C4-2B (cell line): ENCODE results near the gene DCUN1D5.

Experiments used
- ZFX ChIP-seq: fragments of 450-650 bp; IDR thresholded peaks from 2 replicates; pipeline ENCODE4 v1.6.1; 2017
- TF ChIP-seq, protein P1 (sequence below): fragments of 450-650 bp; conservative IDR thresholded peaks from 2 replicates; pipeline ENCODE4 v1.5.1; 2017; ENCODE audit warnings: mild to moderate bottlenecking

DNA sequence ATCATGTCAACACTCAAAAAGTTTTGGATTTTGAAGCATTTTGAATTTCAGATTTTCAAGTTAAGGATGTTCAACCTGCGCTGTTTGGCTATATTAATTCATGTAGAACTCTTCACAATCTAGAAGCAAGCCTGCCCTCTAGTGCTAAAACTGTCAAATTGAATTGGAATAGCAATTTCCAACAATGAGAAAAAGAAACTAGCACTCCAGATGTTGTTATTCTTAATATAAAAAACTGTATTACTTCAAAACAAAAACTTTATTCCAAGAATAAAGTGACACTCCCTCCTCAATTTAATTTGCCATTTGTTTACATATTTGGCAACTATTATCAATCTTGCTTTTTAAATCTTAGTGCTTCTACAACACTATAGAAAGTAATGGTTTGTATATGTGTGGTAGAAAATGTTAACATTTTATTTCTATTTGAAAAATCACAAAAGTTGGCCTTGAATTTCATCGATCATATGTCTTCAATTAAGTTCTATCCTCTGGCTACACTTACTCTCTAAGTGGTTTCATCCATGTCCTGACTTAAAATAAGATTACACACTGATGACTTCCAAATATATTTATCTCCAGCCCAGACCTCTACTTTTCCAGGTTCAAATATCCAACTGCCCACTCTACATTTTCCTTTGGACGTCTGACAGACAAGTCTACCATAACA, 36.6 kb downstream of the DCUN1D5 start:
- TF ChIP-seq, protein P1, sequence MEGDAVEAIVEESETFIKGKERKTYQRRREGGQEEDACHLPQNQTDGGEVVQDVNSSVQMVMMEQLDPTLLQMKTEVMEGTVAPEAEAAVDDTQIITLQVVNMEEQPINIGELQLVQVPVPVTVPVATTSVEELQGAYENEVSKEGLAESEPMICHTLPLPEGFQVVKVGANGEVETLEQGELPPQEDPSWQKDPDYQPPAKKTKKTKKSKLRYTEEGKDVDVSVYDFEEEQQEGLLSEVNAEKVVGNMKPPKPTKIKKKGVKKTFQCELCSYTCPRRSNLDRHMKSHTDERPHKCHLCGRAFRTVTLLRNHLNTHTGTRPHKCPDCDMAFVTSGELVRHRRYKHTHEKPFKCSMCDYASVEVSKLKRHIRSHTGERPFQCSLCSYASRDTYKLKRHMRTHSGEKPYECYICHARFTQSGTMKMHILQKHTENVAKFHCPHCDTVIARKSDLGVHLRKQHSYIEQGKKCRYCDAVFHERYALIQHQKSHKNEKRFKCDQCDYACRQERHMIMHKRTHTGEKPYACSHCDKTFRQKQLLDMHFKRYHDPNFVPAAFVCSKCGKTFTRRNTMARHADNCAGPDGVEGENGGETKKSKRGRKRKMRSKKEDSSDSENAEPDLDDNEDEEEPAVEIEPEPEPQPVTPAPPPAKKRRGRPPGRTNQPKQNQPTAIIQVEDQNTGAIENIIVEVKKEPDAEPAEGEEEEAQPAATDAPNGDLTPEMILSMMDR, result peak; percentile 85
- TF ChIP-seq ZFX, result no peak
